Measurements from ENCODE around the gene WFDC11.

DNA sequence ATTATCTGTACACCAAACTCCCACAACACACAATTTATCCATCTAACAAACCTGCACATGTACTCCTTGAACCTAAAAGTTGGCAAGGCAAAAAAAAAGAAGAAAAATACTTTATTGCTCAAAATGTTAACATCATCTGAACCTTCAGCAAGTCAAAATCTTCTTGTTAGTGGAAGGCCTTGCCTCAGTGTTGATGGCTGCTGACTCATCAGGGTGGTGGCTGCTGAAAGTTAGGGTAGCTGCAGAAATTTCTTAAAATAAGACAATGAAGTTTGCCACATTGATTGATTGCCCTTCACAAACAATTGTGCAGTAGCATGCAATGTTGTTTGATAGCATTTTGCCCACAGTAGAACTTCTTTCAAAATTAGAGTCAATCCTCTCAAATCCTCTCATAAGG lies 2.7 kb upstream of the WFDC11 start:
- TF ChIP-seq POLR2A (IDR thresholded peaks at IDR 0.05) (no peak), CTCF (IDR thresholded peaks at IDR 0.05) (no peak), POLR2AphosphoS5 (IDR thresholded peaks at IDR 0.05; ENCODE audit: insufficient read depth in 1 of 2, low read depth in 1 of 2) (no peak)
